Esophagus muscularis mucosa (tissue), 4 donors: Measurements from ENCODE around the gene MRPL11. TPM values are rescaled to one million over a fixed set of nuclear protein-coding genes. Genes with fewer than 3 reads are reported as not detected.
A peak's percentile ranks its signal among the peaks of the same experiment; 100 is the strongest.

Source experiments
- DNase-seq: peaks from one replicate; pipeline ENCODE4 v3.0.0-alpha.2; 2017; ENCODE audit errors: extremely low spot score
- H3K27ac ChIP-seq, 4 donors: fragments of 200-600 bp; sonication (generic); replicated peaks in 1 of 4; 1 replicate in 3 of 4; 2 replicates in 1 of 4; pipeline ENCODE4 v1.5.1; 2016 to 2019; ENCODE audit warnings: mild to moderate bottlenecking in 1 of 4
- H3K27me3 ChIP-seq, 4 donors: fragments of 200-600 bp; sonication (generic); one replicate each; pipeline versions ENCODE4 v1.5.1 to v1.6.0; 2016 to 2019
- H3K36me3 ChIP-seq, 4 donors: fragments of 200-600 bp; sonication (generic); one replicate each; pipeline ENCODE4 v1.5.1; 2016 to 2019
- H3K4me1 ChIP-seq, 4 donors: fragments of 200-600 bp; sonication (generic); one replicate each; pipeline ENCODE4 v1.5.1; 2016 to 2019
- H3K4me3 ChIP-seq, 4 donors: fragments of 200-600 bp; sonication (generic); 1 replicate in 2 of 4; 2 replicates in 2 of 4; pipeline ENCODE4 v1.5.1; 2016 to 2019; ENCODE audit warnings: mild to moderate bottlenecking in 4 of 4, moderate library complexity in 1 of 4
- H3K9me3 ChIP-seq, 4 donors: fragments of 200-600 bp; sonication (generic); 1 replicate in 3 of 4; 2 replicates in 1 of 4; pipeline ENCODE4 v1.5.1; 2016 to 2019
- EP300 ChIP-seq: sonication (generic); formaldehyde crosslinking; IDR thresholded peaks from one replicate; pipeline ENCODE4 v1.6.1; 2017; ENCODE audit warnings: antibody characterized with exemption
- POLR2A ChIP-seq: fragments of 450-650 bp; IDR thresholded peaks from one replicate; pipeline ENCODE4 v1.6.1; 2017; ENCODE audit warnings: antibody characterized with exemption, moderate library complexity, mild to moderate bottlenecking, low read depth
- POLR2AphosphoS5 ChIP-seq, 2 donors: sonication (generic); formaldehyde crosslinking; IDR thresholded peaks; one replicate each; pipeline ENCODE4 v1.6.1; 2017; ENCODE audit warnings: antibody characterized with exemption in 2 of 2
- WGBS: methylation state at CpG from one replicate; pipeline ENCODE4 v1.1.5; 2018; 5-methylcytosine and 5-hydroxymethylcytosine counted together
- intact Hi-C: fragments of 100-400 bp; cut with DNase I; formaldehyde crosslinking; loops from one replicate; pipeline ENCODE4 v1.15.1; 2023
- total RNA-seq, 4 donors: library from RNA; depleted of rRNA; stranded (reverse); fragments of >200 nt; gene quantifications; one replicate each; pipeline versions ENCODE4 v1.1.0 to v1.2.1, GENCODE V29; 2016
- TF ChIP-seq, protein P1 (sequence below), 3 experiments: fragments of 200-600 bp in 2 of 3; fragments of 450-650 bp in 1 of 3; sonication (generic) in 2 of 3; IDR thresholded peaks; one replicate each; pipeline ENCODE4 v1.5.1; 2017 to 2019; ENCODE audit warnings: antibody characterized with exemption in 3 of 3, mild to moderate bottlenecking in 2 of 3, moderate library complexity in 1 of 3

MRPL11 gene
- total RNA-seq, 4 donors from 2014 or later = 46.1 to 51.5 (median 48.7) TPM

DNA sequence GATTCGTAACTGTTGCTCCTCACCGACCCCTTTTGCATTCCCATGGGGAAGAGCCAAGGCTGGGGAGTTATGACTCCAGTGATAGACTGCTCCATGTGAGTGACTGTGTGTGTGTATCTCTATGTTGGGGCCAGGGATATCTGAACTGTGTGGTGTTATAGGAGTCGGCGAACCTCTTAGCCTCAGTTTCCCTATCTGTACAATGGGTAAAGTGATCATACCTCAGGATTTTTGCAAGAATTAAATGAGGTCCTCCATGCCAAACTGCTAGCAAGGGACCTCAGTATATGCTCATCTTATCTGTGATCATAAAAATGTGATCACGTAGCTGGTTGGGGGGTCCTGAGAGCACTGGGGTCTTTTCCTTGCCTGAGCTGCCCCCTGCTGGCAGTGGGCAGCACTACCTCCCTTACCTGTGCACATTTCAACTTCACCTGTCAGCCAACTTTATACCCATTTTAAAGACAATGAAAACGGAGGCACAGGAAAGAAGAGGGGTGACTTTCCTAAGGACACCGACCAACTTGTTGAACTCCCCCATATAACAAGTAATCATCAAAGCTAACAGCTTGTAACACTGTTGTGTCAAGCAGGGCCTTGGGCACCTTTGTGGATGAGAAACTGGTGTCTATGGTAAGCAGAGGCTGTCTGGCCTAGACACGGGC, 40.2 kb upstream of the MRPL11 start:
- peaks cover 8 to 27% (median 22%) of the 10 kb centered on the region in 4 donors for H3K4me1 ChIP-seq
- TF ChIP-seq, protein P1, sequence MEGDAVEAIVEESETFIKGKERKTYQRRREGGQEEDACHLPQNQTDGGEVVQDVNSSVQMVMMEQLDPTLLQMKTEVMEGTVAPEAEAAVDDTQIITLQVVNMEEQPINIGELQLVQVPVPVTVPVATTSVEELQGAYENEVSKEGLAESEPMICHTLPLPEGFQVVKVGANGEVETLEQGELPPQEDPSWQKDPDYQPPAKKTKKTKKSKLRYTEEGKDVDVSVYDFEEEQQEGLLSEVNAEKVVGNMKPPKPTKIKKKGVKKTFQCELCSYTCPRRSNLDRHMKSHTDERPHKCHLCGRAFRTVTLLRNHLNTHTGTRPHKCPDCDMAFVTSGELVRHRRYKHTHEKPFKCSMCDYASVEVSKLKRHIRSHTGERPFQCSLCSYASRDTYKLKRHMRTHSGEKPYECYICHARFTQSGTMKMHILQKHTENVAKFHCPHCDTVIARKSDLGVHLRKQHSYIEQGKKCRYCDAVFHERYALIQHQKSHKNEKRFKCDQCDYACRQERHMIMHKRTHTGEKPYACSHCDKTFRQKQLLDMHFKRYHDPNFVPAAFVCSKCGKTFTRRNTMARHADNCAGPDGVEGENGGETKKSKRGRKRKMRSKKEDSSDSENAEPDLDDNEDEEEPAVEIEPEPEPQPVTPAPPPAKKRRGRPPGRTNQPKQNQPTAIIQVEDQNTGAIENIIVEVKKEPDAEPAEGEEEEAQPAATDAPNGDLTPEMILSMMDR (IDR thresholded peaks at IDR 0.05) = peak; percentile 60 to 74 (median 69)
- TF ChIP-seq POLR2AphosphoS5 (IDR thresholded peaks at IDR 0.05) (no peak), POLR2A (no peak)
- no peaks in the 10 kb centered on the region for H3K27me3 ChIP-seq
- peaks cover 8 to 41% (median 30%) of the 10 kb centered on the region in 4 donors for H3K36me3 ChIP-seq
- WGBS = 54% methylated on average over 7 of the region's 8 CpGs
- intact Hi-C loops = no loop called here
- H3K27ac ChIP-seq = peak overlapping the region; percentile 90 to 94 (median 94)
- no peaks in the 10 kb centered on the region for H3K9me3 ChIP-seq
- peak overlapping the region; percentile 67 to 82 (median 74) for H3K4me3 ChIP-seq
- DNase-seq = no peak

DNA sequence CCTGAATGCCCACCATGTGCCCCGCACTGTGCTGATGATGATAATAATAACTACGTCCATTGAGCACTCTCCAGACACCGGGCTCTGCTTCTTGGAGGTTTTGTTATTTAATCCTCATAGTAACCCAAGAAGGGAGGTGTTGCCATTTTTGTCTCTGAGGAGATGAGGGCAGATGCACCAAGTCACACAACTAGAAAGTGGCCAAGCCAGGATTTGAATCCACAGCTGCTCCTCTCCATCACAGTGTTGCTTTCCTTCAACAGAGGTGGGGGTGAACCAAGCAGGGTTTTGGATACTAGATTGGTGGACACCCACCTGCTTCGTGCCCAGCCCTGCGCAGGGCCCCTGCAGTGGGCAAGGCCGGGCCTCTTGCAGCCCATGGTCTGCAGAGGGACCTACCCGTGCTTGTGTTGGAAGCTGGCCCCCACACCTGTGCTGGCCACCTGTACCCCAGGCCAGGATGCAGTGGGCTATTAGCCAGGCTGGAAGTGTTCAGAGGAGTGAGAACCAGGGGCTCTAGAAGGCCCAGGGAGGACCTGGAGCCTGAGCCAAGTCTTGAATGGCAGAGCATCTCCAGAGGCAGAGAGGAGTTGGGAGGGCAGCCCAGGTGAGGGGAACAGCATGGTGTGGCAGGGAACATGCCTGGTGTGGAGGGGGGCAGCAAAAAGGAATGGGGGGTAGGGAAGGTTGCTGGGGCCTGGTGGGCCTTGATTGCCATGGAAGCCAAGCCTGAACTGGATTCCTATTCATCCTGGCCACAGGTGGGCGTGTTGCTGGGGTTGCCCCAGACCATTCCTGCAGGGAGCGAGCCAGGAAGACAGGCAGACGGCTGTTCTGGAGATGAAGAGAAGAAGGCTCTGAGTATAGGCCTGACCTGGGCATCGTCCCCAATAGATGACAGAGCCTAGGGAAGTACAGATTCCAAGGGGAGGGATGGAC, 38.9 kb upstream of the MRPL11 start:
- WGBS = 87% methylated on average over 11 of the region's 11 CpGs
- Histone ChIP-seq H3K4me1 (peaks cover 8 to 27% (median 22%) of the 10 kb centered on the region in 4 donors), H3K4me3 (no peak overlapping the region), H3K9me3 (no peaks in the 10 kb centered on the region), H3K36me3 (peaks cover 21 to 43% (median 38%) of the 10 kb centered on the region in 4 donors), H3K27me3 (no peaks in the 10 kb centered on the region), H3K27ac (no peak overlapping the region)
- no peak for DNase-seq
- TF ChIP-seq POLR2AphosphoS5 (IDR thresholded peaks at IDR 0.05) = no peak
- TF ChIP-seq, protein P1 (IDR thresholded peaks at IDR 0.05) = no peak
- TF ChIP-seq EP300 = no peak
- no peak for TF ChIP-seq POLR2A
- intact Hi-C loops = no loop called here

DNA sequence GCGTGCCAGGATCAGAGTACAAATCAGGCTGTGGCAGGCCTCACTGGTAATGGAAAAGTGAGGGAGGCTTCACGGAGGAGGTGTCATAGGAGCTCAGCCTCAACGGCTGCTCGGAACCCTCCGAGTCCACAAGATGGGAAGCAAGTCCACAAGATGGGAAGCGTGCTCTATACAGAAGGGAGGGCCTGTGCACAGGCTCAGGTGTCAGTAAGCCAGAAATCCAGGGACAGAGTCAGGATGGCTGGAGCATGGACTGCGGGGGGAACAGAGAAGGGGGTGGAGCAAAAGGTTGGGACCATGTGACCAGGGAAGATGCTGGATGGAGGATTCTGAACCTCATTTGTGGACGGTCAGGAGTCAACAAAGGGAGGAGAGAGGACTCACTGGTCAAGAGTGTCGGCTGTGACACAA, 38.2 kb upstream of the MRPL11 start:
- intact Hi-C loops = no loop called here
- no peaks in the 10 kb centered on the region for H3K9me3 ChIP-seq
- TF ChIP-seq POLR2AphosphoS5 (IDR thresholded peaks at IDR 0.05) (no peak), POLR2A (no peak), EP300 (no peak)
- TF ChIP-seq, protein P1 (IDR thresholded peaks at IDR 0.05) = no peak
- no peak for DNase-seq
- WGBS = 65% methylated on average over 9 of the region's 9 CpGs
- H3K36me3 ChIP-seq = peaks cover 24 to 48% (median 44%) of the 10 kb centered on the region in 4 donors
- H3K4me1 ChIP-seq = peaks cover 8 to 27% (median 22%) of the 10 kb centered on the region in 4 donors
- H3K27me3 ChIP-seq = no peaks in the 10 kb centered on the region
- H3K27ac ChIP-seq = no peak overlapping the region
- no peak overlapping the region for H3K4me3 ChIP-seq

DNA sequence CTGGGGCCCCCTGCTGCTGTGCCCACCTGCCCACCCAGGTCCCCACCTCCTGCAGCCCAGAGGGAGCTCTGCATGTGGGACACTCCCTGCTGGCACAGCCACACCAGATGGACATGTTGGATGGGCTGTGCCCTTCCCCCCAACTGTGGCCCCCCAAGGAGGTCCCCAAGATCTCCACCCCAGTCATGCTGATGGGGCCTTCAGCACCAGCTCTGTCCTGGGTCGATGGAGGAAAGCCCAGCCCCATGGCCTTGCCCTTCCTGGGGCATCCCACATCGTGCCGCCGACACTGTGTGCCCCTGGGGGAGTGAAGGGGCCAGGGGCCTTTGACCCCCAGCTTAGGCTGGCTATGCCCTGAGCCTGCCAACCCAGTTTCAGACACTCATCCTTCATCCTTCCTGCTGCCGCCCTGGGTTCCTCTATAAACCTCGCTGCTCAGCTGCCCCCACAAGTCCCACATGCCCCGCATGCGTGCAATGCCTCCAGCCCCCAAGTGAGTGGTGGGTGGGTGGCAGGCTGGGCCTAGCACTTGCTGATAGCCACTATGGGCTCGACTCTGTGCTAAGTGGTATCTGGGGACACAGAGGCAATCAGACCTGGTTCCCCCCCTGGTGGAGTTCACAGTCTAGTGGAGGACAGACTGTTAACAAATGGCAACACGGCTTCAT, 37.7 kb upstream of the MRPL11 start:
- Histone ChIP-seq H3K9me3 (no peaks in the 10 kb centered on the region), H3K4me3 (no peak overlapping the region), H3K4me1 (peaks cover 8 to 25% (median 21%) of the 10 kb centered on the region in 4 donors), H3K27me3 (no peaks in the 10 kb centered on the region), H3K27ac (no peak overlapping the region), H3K36me3 (peaks cover 24 to 54% (median 49%) of the 10 kb centered on the region in 4 donors)
- intact Hi-C loops = no loop called here
- no peak for DNase-seq
- WGBS = 82% methylated on average over 10 of the region's 10 CpGs
- TF ChIP-seq POLR2AphosphoS5 (IDR thresholded peaks at IDR 0.05) (no peak), EP300 (no peak), POLR2A (no peak)
- TF ChIP-seq, protein P1 (IDR thresholded peaks at IDR 0.05) = no peak
